GM12878 (cell line): ENCODE data around the gene COL13A1. TPM values are rescaled to one million over a fixed set of nuclear protein-coding genes. Genes with fewer than 3 reads are reported as not detected.

Experiments
- ATAC-seq: fragments of 200-7000 bp; cut with Tn5 transposase; 3 replicates; pipeline ENCODE4 v1.9.1; 2020; ENCODE audit warnings: mild to moderate bottlenecking, moderate library complexity
- BruUV-seq: library from RNA; stranded (reverse); fragments of 400-500 nt; replicated peaks from 2 replicates; lab custom pipeline; 2021; lab: Mats Ljungman, UMichigan
- CTCF ChIA-PET: fragments of 300-600 bp; sonication (Branson Sonifier 250); formaldehyde crosslinking; extraction: SDS; loops from one replicate; lab custom pipeline; 2021; ENCODE audit warnings: inconsistent platforms; lab: Yijun Ruan, JAX
- POLR2A ChIA-PET: fragments of 350-600 bp; formaldehyde crosslinking; extraction: SDS; loops from one replicate; lab custom pipeline; 2021; ENCODE audit warnings: inconsistent platforms; lab: Charles Lee
- RAD21 ChIA-PET: fragments of 300-600 bp; sonication (Branson Sonifier 250); formaldehyde crosslinking; loops from one replicate; lab custom pipeline; 2023; ENCODE audit warnings: antibody characterized with exemption; ENCODE audit not compliant: unreplicated experiment; lab: Charles Lee
- SMC1A ChIA-PET: fragments of 300-600 bp; sonication (Branson Sonifier 250); formaldehyde crosslinking; loops from one replicate; lab custom pipeline; 2023; ENCODE audit not compliant: unreplicated experiment, uncharacterized antibody; lab: Charles Lee
- DNase-seq: peaks from one replicate; pipeline ENCODE4 v3.0.0-alpha.2; 2011; ENCODE audit warnings: low read depth, low spot score
- FAIRE-seq: peaks from 3 replicates; lab custom pipeline; 2011; peaks lifted over from hg19 to GRCh38; lab: Jason Lieb, UNC
- H2AFZ ChIP-seq: 2 replicates; pipeline ENCODE4 v1.6.0; 2011; ENCODE audit warnings: low read depth, low read length, control low read depth; ENCODE audit not compliant: control insufficient read depth
- H3K27ac ChIP-seq: 2 replicates; pipeline ENCODE4 v1.5.1; 2011; ENCODE audit warnings: control low read depth; ENCODE audit not compliant: control insufficient read depth, insufficient read depth
- H3K27me3 ChIP-seq, 2 experiments: replicated peaks in 1 of 2; 2 replicates each; pipeline versions ENCODE4 v1.6.0 to v1.6.1; 2011; ENCODE audit warnings: low read length in 1 of 2; ENCODE audit not compliant: control insufficient read depth in 2 of 2, insufficient read depth in 2 of 2
- H3K36me3 ChIP-seq, 2 experiments: 2 replicates each; pipeline ENCODE4 v1.5.1; 2011; ENCODE audit warnings: low read length in 1 of 2; ENCODE audit not compliant: control insufficient read depth in 2 of 2, insufficient read depth in 2 of 2
- H3K4me1 ChIP-seq: 2 replicates; pipeline ENCODE4 v1.6.1; 2011; ENCODE audit warnings: mild to moderate bottlenecking, low read length, moderate library complexity, mixed read lengths; ENCODE audit not compliant: control insufficient read depth, insufficient read depth
- H3K4me2 ChIP-seq: 2 replicates; pipeline ENCODE4 v1.6.0; 2011; ENCODE audit warnings: control low read depth; ENCODE audit not compliant: control insufficient read depth, insufficient read depth
- H3K4me3 ChIP-seq: fragments of 200-600 bp; sonication (generic); 2 replicates; pipeline ENCODE4 v1.5.1; 2016
- H3K79me2 ChIP-seq: 2 replicates; pipeline ENCODE4 v1.6.0; 2011; ENCODE audit warnings: low read length; ENCODE audit not compliant: control insufficient read depth, insufficient read depth
- H3K9ac ChIP-seq: 2 replicates; pipeline ENCODE4 v1.8.0; 2011; ENCODE audit warnings: low read length, control low read depth, mixed read lengths; ENCODE audit not compliant: control insufficient read depth, insufficient read depth
- H3K9me3 ChIP-seq: replicated peaks from 3 replicates; pipeline ENCODE4 v1.5.1; 2011; ENCODE audit warnings: mild to moderate bottlenecking, low read length; ENCODE audit not compliant: control insufficient read depth, insufficient read depth
- H4K20me1 ChIP-seq: 2 replicates; pipeline ENCODE4 v1.6.0; 2011; ENCODE audit not compliant: control insufficient read depth, insufficient read depth
- ASH2L ChIP-seq: fragments of 300-600, 200-600 bp; sonication (generic); IDR thresholded peaks from 2 replicates; pipeline ENCODE4 v1.6.1; 2017; ENCODE audit warnings: low read depth, mild to moderate bottlenecking, borderline replicate concordance
- HDAC2 ChIP-seq: fragments of 200-600 bp; sonication (generic); IDR thresholded peaks from 2 replicates; pipeline ENCODE4 v1.6.1; 2017
- MXI1 ChIP-seq: fragments of 150-350 bp; IDR thresholded peaks from 2 replicates; pipeline ENCODE4 v1.6.1; 2011; ENCODE audit warnings: low read depth, mild to moderate bottlenecking, inconsistent platforms, low read length, improper control_type of control experiment
- PAX8 ChIP-seq: fragments of 450-650 bp; IDR thresholded peaks from 2 replicates; pipeline ENCODE4 v1.6.1; 2017; ENCODE audit warnings: mild to moderate bottlenecking, moderate library complexity
- RB1 ChIP-seq: fragments of 450-650 bp; formaldehyde crosslinking; IDR thresholded peaks from 2 replicates; pipeline ENCODE4 v1.6.1; 2017; ENCODE audit warnings: mild to moderate bottlenecking, borderline replicate concordance
- SMAD1 ChIP-seq: fragments of 450-650 bp; IDR thresholded peaks from 2 replicates; pipeline ENCODE4 v1.6.1; 2018; ENCODE audit warnings: mild to moderate bottlenecking, low read depth; ENCODE audit not compliant: partially characterized antibody
- SRF ChIP-seq, 2 experiments: IDR thresholded peaks; 2 replicates each; pipeline ENCODE4 v1.6.1; 2011; ENCODE audit warnings: low read depth in 2 of 2, low read length in 2 of 2, mild to moderate bottlenecking in 1 of 2, moderate library complexity in 1 of 2
- TARDBP ChIP-seq: IDR thresholded peaks from 2 replicates; pipeline ENCODE4 v1.6.1; 2016; ENCODE audit warnings: borderline replicate concordance
- TBL1XR1 ChIP-seq: IDR thresholded peaks from 2 replicates; pipeline ENCODE4 v1.6.1; 2012; ENCODE audit warnings: low read depth, low read length, improper control_type of control experiment
- WRNIP1 ChIP-seq: IDR thresholded peaks from 2 replicates; pipeline ENCODE4 v1.6.1; 2011; ENCODE audit warnings: low read depth, low read length, improper control_type of control experiment, borderline replicate concordance
- WGBS: methylation state at CpG from one replicate; pipeline ENCODE4 v1.1.6; 2016; ENCODE audit warnings: low lambda C conversion rate; ENCODE audit not compliant: insufficient replicate concordance, insufficient coverage; ENCODE audit errors: missing lambda C conversion rate; 5-methylcytosine and 5-hydroxymethylcytosine counted together
- in situ Hi-C: fragments of 300-500 bp; cut with MboI; formaldehyde crosslinking; loops from 9 replicates; pipeline ENCODE4 v1.14.3; 2018; ENCODE audit warnings: mixed read lengths
- intact Hi-C: fragments of 100-400 bp; cut with micrococcal nuclease; formaldehyde crosslinking; loops from one replicate; pipeline ENCODE4 v1.14.2; 2022; ENCODE audit not compliant: unreplicated experiment
- polyA plus RNA-seq, 11 experiments: library from polyadenylated mRNA; depleted of rRNA in 4 of 11; unstranded in 6 of 11; stranded (reverse) in 5 of 11; fragments of >200 nt; fragmentation: Nextera tagmentation in 4 of 11; fragmentation: Illumina TruSeq in 1 of 11; extraction: Ambion mirVana in 4 of 11; extraction: Trizol in 1 of 11; gene quantifications; 1 replicate in 1 of 11; 2 replicates in 10 of 11; pipeline versions ENCODE4 v1.2.1 to v1.2.3, GENCODE V29; 2011 to 2016; ENCODE audit warnings: inconsistent platforms in 2 of 11, missing spikeins in 2 of 11, low read depth in 1 of 11
- total RNA-seq, 4 experiments: library from RNA; depleted of rRNA in 3 of 4; stranded (reverse); fragments of >200 nt in 3 of 4; fragmentation: Illumina TruSeq in 1 of 4; extraction: Trizol in 1 of 4; gene quantifications; 2 replicates each; pipeline versions ENCODE4 v1.2.1 to v1.2.3, GENCODE V29; 2013 to 2021
- TF ChIP-seq, protein P1 (sequence below): fragments of 450-650 bp; formaldehyde crosslinking; IDR thresholded peaks from 2 replicates; pipeline ENCODE4 v1.4.0; 2022; ENCODE audit warnings: mild to moderate bottlenecking, moderate library complexity
- TF ChIP-seq, protein P2 (sequence below): IDR thresholded peaks from 2 replicates; pipeline ENCODE4 v1.6.1; 2012; ENCODE audit warnings: low read depth, low read length, improper control_type of control experiment
- TF ChIP-seq, protein P3 (sequence below): fragments of 450-650 bp; IDR thresholded peaks from 2 replicates; pipeline ENCODE4 v1.6.1; 2016; ENCODE audit warnings: mild to moderate bottlenecking
- TF ChIP-seq, protein P4 (sequence below): IDR thresholded peaks from 2 replicates; pipeline ENCODE4 v1.6.1; 2012; ENCODE audit warnings: low read depth, low read length, improper control_type of control experiment

COL13A1 gene
- total and polyA plus RNA-seq, 10 of the 15 experiments (the other 5 are each of a cell fraction or from before 2014, with no cell fraction given): 0.03 to 0.15 (median 0.05) TPM; not detected in 7

DNA sequence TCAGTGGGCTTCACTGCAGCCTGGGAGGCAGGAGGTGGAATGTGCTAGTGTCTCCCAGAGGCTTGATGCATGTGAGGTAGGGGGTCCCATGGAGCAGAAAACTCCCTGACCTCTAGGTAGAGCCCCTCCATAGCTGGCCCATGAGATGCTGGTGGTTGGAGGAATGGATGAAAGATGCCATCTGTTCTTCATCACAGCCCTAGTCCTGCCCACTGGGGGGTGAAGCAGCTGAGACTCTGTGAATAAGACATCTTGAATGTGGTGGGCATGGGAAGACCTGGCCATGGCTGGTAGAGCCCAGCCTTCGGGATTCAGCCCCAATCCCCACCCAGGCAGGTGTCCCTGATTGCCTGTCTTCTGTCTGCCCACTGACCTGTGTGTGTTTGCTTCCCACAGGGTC is 92.5 kb downstream of the COL13A1 start (continued):
- no peak for TF ChIP-seq ASH2L
- no peak for TF ChIP-seq TBL1XR1
- no peak for TF ChIP-seq MXI1
- TF ChIP-seq, all 136 proteins: peak for 0

DNA sequence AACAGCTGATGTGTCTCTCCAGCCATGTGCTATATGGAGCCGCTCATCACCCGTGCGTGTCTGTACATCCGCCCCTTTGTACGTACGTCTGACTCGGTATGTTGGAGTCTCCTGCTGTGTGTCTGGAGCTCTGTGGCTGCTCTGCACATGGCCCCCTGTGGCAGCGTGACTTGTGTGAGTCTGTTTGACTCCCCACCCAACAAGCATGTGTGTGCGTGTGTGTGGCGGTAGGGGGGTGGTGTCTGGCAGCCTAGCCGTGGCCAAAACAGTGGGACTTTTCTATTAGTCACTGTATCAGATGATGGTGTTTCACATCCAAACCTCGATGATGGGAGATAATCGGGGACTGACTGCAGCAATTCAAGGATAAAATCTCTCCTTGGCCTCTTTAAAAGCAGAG is 94.1 kb downstream of the COL13A1 start:
- RAD21 ChIA-PET: no interaction called here
- TF ChIP-seq, protein P1, sequence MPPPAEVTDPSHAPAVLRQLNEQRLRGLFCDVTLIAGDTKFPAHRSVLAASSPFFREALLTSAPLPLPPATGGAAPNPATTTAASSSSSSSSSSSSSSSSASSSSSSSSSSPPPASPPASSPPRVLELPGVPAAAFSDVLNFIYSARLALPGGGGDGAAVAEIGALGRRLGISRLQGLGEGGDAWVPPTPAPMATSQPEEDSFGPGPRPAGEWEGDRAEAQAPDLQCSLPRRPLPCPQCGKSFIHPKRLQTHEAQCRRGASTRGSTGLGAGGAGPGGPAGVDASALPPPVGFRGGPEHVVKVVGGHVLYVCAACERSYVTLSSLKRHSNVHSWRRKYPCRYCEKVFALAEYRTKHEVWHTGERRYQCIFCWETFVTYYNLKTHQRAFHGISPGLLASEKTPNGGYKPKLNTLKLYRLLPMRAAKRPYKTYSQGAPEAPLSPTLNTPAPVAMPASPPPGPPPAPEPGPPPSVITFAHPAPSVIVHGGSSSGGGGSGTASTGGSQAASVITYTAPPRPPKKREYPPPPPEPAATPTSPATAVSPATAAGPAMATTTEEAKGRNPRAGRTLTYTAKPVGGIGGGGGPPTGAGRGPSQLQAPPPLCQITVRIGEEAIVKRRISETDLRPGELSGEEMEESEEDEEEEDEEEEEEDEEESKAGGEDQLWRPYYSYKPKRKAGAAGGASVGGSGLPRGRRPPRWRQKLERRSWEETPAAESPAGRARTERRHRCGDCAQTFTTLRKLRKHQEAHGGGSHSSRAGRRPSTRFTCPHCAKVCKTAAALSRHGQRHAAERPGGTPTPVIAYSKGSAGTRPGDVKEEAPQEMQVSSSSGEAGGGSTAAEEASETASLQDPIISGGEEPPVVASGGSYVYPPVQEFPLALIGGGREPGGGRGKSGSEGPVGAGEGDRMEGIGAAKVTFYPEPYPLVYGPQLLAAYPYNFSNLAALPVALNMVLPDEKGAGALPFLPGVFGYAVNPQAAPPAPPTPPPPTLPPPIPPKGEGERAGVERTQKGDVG (CRISPR knock-in tag): no peak
- TF ChIP-seq SMAD1 (no peak), WRNIP1 (no peak), TARDBP (no peak), SRF (IDR thresholded peaks at IDR 0.05; ENCODE audit: low read depth in 2 of 2, low read length in 2 of 2) (no peak), PAX8 (no peak), TBL1XR1 (no peak), HDAC2 (no peak), RB1 (no peak)
- TF ChIP-seq, protein P2, sequence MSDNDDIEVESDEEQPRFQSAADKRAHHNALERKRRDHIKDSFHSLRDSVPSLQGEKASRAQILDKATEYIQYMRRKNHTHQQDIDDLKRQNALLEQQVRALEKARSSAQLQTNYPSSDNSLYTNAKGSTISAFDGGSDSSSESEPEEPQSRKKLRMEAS: no peak
- TF ChIP-seq, protein P3, sequence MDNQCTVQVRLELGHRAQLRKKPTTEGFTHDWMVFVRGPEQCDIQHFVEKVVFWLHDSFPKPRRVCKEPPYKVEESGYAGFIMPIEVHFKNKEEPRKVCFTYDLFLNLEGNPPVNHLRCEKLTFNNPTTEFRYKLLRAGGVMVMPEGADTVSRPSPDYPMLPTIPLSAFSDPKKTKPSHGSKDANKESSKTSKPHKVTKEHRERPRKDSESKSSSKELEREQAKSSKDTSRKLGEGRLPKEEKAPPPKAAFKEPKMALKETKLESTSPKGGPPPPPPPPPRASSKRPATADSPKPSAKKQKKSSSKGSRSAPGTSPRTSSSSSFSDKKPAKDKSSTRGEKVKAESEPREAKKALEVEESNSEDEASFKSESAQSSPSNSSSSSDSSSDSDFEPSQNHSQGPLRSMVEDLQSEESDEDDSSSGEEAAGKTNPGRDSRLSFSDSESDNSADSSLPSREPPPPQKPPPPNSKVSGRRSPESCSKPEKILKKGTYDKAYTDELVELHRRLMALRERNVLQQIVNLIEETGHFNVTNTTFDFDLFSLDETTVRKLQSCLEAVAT: no peak
- TF ChIP-seq, protein P4, sequence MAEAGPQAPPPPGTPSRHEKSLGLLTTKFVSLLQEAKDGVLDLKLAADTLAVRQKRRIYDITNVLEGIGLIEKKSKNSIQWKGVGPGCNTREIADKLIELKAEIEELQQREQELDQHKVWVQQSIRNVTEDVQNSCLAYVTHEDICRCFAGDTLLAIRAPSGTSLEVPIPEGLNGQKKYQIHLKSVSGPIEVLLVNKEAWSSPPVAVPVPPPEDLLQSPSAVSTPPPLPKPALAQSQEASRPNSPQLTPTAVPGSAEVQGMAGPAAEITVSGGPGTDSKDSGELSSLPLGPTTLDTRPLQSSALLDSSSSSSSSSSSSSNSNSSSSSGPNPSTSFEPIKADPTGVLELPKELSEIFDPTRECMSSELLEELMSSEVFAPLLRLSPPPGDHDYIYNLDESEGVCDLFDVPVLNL: no peak
- TF ChIP-seq, all 136 proteins: peak for 0
- Histone ChIP-seq H3K4me1 (no peaks in the 10 kb centered on the region), H3K36me3 (no peaks in the 10 kb centered on the region), H3K9ac (no peak overlapping the region), H3K9me3 (no peaks in the 10 kb centered on the region), H3K4me2 (no peak overlapping the region), H4K20me1 (0 out of 2 replicates have a peak, but pooled peaks cover 3% of the 10 kb centered on the region), H3K27ac (no peak overlapping the region), H3K4me3 (no peak overlapping the region), H2AFZ (no peak overlapping the region), H3K27me3 (peaks cover 0 to 3% of the 10 kb centered on the region in 2 experiments; a peak in 2 of 4 replicates), H3K79me2 (no peaks in the 10 kb centered on the region)
- no peak for ATAC-seq
- intact Hi-C loops: no loop called here
- 57% methylated on average over 13 of the region's 13 CpGs for WGBS
- ChIA-PET SMC1A (no interaction called here), CTCF (interaction anchor here (1.2 kb wide), 1 partner anchor 62 kb away, joined by 3 read pairs; no protein-coding TSS in a partner anchor), POLR2A (no interaction called here)
- no peak for FAIRE-seq
- DNase-seq: no peak
- in situ Hi-C loops: no loop called here
- BruUV-seq: no TSS peak
